Nephron (organoid): ENCODE data around the gene SCNN1G.

Source experiments
- H3K27ac Mint-ChIP-seq, 3 experiments: 2 replicates each; pipeline ENCODE4 v1.8.0; 2020; ENCODE audit warnings: mixed read lengths in 3 of 3, mild to moderate bottlenecking in 2 of 3, moderate library complexity in 1 of 3
- H3K27me3 Mint-ChIP-seq: 2 replicates; pipeline ENCODE4 v1.8.0; 2021; ENCODE audit warnings: low read depth, mild to moderate bottlenecking, moderate library complexity, mixed read lengths
- H3K36me3 Mint-ChIP-seq: 2 replicates; pipeline ENCODE4 v1.8.0; 2020; ENCODE audit warnings: low read depth, mixed read lengths
- H3K4me1 Mint-ChIP-seq: 2 replicates; pipeline ENCODE4 v1.8.0; 2020; ENCODE audit warnings: mixed read lengths
- H3K4me3 Mint-ChIP-seq, 3 experiments: 2 replicates each; pipeline ENCODE4 v1.8.0; 2020; ENCODE audit warnings: mild to moderate bottlenecking in 3 of 3, mixed read lengths in 3 of 3, moderate library complexity in 2 of 3
- H3K9me3 Mint-ChIP-seq: 2 replicates; pipeline ENCODE4 v1.8.0; 2020; ENCODE audit warnings: mixed read lengths
- TF ChIP-seq, protein P1 (sequence below), 3 experiments: fragments of 200-600 bp; sonication (generic); IDR thresholded peaks; one replicate each; pipeline ENCODE4 v1.5.0; 2021; ENCODE audit warnings: antibody characterized with exemption in 3 of 3; ENCODE audit not compliant: unreplicated experiment in 3 of 3

Gene SCNN1G

DNA sequence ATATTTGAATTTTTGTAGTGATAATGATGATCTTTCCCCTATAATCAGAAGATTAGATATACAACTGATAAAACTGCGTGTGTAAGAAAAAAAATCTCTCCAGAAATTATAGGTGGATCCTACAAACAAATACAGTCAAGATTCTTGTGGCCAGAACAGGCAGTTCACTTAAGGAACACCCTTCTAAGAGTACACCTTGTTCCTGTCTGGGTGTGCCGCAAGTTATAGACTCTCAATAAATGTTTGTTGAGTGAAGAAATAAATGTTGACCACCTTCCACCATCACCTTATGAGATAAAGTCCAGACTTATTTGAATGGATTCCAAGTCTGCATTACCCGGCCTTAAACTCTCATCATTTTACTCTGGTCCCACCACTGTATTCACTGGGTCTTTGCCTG lies 73.9 kb downstream of the SCNN1G start:
- H3K4me1 Mint-ChIP-seq = no peaks in the 10 kb centered on the region
- no peaks in the 10 kb centered on the region for H3K36me3 Mint-ChIP-seq
- peaks cover 11% of the 10 kb centered on the region for H3K27me3 Mint-ChIP-seq

DNA sequence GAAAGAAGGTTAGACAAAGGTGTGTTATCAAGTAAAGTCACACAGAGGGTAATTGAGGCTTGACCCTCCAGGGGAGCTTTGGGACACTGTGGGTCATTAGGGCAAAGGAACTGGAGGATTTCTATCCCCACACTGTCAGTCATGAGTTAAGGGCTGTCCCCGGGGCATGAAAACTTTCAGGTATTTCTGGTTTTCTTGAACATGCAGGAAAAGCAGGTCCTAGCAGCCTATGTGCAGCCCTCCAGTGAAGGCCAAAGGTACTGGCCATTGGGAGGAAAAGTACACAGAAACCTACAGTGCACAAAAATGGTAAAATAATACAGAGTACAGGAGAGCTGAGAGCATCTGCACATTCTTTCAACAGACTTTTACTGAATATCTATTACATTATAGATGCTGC lies 75.1 kb downstream of the SCNN1G start:
- Mint-ChIP-seq H3K4me3 (no peak overlapping the region), H3K27me3 (peaks cover 11% of the 10 kb centered on the region), H3K27ac (no peak overlapping the region), H3K4me1 (no peaks in the 10 kb centered on the region), H3K9me3 (peaks cover 3% of the 10 kb centered on the region), H3K36me3 (no peaks in the 10 kb centered on the region)
- TF ChIP-seq, protein P1, sequence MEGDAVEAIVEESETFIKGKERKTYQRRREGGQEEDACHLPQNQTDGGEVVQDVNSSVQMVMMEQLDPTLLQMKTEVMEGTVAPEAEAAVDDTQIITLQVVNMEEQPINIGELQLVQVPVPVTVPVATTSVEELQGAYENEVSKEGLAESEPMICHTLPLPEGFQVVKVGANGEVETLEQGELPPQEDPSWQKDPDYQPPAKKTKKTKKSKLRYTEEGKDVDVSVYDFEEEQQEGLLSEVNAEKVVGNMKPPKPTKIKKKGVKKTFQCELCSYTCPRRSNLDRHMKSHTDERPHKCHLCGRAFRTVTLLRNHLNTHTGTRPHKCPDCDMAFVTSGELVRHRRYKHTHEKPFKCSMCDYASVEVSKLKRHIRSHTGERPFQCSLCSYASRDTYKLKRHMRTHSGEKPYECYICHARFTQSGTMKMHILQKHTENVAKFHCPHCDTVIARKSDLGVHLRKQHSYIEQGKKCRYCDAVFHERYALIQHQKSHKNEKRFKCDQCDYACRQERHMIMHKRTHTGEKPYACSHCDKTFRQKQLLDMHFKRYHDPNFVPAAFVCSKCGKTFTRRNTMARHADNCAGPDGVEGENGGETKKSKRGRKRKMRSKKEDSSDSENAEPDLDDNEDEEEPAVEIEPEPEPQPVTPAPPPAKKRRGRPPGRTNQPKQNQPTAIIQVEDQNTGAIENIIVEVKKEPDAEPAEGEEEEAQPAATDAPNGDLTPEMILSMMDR (IDR thresholded peaks at IDR 0.05; ENCODE audit: unreplicated experiment in 3 of 3) = no peak

More for the DNA sequence above, 73.9 kb downstream of the SCNN1G start:
- Mint-ChIP-seq H3K4me3 (no peak overlapping the region), H3K9me3 (peaks cover 3% of the 10 kb centered on the region), H3K27ac (no peak overlapping the region)
- TF ChIP-seq, protein P1 (IDR thresholded peaks at IDR 0.05; ENCODE audit: unreplicated experiment in 3 of 3) = no peak

DNA sequence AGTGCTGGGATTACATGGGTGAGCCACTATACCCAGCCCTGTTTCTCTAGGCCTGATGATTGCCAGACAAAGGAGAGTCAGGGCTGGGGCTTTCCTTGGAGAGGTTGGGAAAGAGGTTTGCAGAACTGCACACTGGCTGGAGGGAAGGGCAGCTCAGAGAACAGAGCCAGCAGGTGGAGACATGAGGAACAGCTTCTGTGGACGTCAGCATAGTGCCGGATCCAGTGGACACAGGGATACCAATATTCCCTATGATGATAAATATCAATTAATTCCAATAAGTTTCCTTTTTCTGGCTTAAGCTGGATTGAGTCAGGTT lies 76.3 kb downstream of the SCNN1G start:
- peaks cover 19% of the 10 kb centered on the region for H3K27me3 Mint-ChIP-seq
- TF ChIP-seq, protein P1 (IDR thresholded peaks at IDR 0.05; ENCODE audit: unreplicated experiment in 3 of 3) = no peak
- no peaks in the 10 kb centered on the region for H3K4me1 Mint-ChIP-seq
- peaks cover 3% of the 10 kb centered on the region for H3K9me3 Mint-ChIP-seq
- H3K36me3 Mint-ChIP-seq = no peaks in the 10 kb centered on the region
- H3K4me3 Mint-ChIP-seq = no peak overlapping the region
- H3K27ac Mint-ChIP-seq = no peak overlapping the region
